ENCODE results near the gene ADNP. TPM values are rescaled to one million over a fixed set of nuclear protein-coding genes. Genes with fewer than 3 reads are reported as not detected.
A peak's percentile ranks its signal among the peaks of the same experiment; 100 is the strongest.
"Not testable (repeated sequence)": the region's sequence is repeated elsewhere in the genome, so short reads cannot be mapped to it uniquely, and the experiment has no call there.

ADNP gene
- polyA plus RNA-seq, 3 donors: 1.4 to 16.6 (median 3.3) TPM

GRCh38 chr20:50883856-50884255 lies 47.4 kb downstream of the ADNP start:
- Mint-ChIP-seq H3K27ac (peak overlapping the region in 1 of 7 donors; percentile 25), H3K9me3 (peaks cover 0 to 7% (median 0%) of the 10 kb centered on the region in 7 donors), H3K36me3 (peaks cover 9 to 10% of the 10 kb centered on the region in 2 donors), H3K27me3 (ENCODE audit: low read depth in 3 of 3) (peaks cover 0 to 6% (median 0%) of the 10 kb centered on the region in 3 donors), H3K4me3 (no peak overlapping the region), H3K4me1 (no peaks in the 10 kb centered on the region)
- intact Hi-C loops (cut with micrococcal nuclease): no loop called here
- Histone ChIP-seq H3K27ac (ENCODE audit: low read depth in 1 of 2, low read length in 2 of 2) (no peak overlapping the region), H3K36me3 (replicated peaks in 1 of 2; ENCODE audit: control insufficient read depth in 1 of 2, insufficient read depth in 2 of 2, low read length in 2 of 2) (peaks cover 6 to 16% of the 10 kb centered on the region in 2 donors), H2AFZ (ENCODE audit: insufficient read depth, low read depth, low read length, poor library complexity, severe bottlenecking) (no peak overlapping the region), H3K9me3 (replicated peaks in 1 of 2; ENCODE audit: control insufficient read depth in 1 of 2, insufficient read depth in 1 of 2, low read length in 2 of 2) (no peaks in the 10 kb centered on the region), H3K4me3 (replicated peaks in 1 of 3; ENCODE audit: low read depth in 2 of 3, low read length in 3 of 3) (no peak overlapping the region), H3K4me2 (replicated peaks; ENCODE audit: extremely low read depth, low read length, poor library complexity, severe bottlenecking) (no peak overlapping the region), H3K4me1 (ENCODE audit: control insufficient read depth in 1 of 2, insufficient read depth in 2 of 2, low read length in 2 of 2) (no peaks in the 10 kb centered on the region), H4K20me1 (ENCODE audit: insufficient read depth, low read length) (peaks cover 15% of the 10 kb centered on the region), H3K79me2 (ENCODE audit: insufficient read depth, low read length) (no peaks in the 10 kb centered on the region), H3K27me3 (ENCODE audit: control insufficient read depth in 2 of 2, insufficient read depth in 2 of 2, low read length in 2 of 2) (no peaks in the 10 kb centered on the region), H3K9ac (ENCODE audit: insufficient read depth, low read length, poor library complexity, severe bottlenecking) (no peak overlapping the region)
- no peak for DNase-seq
- TF ChIP-seq, protein P1, sequence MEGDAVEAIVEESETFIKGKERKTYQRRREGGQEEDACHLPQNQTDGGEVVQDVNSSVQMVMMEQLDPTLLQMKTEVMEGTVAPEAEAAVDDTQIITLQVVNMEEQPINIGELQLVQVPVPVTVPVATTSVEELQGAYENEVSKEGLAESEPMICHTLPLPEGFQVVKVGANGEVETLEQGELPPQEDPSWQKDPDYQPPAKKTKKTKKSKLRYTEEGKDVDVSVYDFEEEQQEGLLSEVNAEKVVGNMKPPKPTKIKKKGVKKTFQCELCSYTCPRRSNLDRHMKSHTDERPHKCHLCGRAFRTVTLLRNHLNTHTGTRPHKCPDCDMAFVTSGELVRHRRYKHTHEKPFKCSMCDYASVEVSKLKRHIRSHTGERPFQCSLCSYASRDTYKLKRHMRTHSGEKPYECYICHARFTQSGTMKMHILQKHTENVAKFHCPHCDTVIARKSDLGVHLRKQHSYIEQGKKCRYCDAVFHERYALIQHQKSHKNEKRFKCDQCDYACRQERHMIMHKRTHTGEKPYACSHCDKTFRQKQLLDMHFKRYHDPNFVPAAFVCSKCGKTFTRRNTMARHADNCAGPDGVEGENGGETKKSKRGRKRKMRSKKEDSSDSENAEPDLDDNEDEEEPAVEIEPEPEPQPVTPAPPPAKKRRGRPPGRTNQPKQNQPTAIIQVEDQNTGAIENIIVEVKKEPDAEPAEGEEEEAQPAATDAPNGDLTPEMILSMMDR (IDR thresholded peaks at IDR 0.05): no peak
- 97% methylated on average over 9 of the region's 11 CpGs for WGBS (ENCODE audit: insufficient coverage)

DNA sequence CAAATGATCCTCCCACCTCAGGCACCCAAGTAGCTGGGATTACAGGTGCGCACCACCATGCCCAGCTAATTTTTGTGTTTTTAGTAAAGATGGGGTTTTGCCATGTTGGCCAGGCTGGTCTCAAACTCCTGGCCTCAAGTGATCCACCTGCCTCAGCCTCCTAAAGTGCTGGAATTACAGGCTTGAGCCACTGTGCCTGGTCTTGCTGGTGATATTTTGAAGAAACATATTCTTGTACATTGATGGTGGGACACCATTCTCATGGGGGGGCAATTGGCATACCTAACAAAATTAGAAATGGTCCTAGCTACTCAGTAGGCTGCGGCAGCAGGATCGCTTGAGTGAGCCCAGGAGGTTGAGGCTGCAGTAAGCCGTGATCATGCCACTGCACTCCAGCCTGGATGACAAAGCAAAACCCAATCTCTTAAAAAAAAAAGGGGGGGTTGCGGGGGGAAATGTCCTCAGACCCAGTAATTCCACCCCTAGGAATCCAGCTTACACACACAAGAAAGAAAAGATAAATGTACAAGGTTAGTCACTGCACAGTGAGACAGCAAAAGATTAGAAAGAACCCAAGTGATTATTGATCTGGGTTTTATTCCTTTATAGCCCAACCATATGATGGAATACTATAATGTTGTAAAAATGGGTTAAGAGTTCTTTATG lies 49.3 kb downstream of the ADNP start:
- H3K4me3 Mint-ChIP-seq; H3K27ac ChIP-seq (ENCODE audit: low read depth in 1 of 2, low read length in 2 of 2); H3K4me1 Mint-ChIP-seq; H3K36me3 ChIP-seq (replicated peaks in 1 of 2; ENCODE audit: control insufficient read depth in 1 of 2, insufficient read depth in 2 of 2, low read length in 2 of 2); H3K27me3 ChIP-seq (ENCODE audit: control insufficient read depth in 2 of 2, insufficient read depth in 2 of 2, low read length in 2 of 2); H4K20me1 ChIP-seq (ENCODE audit: insufficient read depth, low read length); H3K4me1 ChIP-seq (ENCODE audit: control insufficient read depth in 1 of 2, insufficient read depth in 2 of 2, low read length in 2 of 2); H3K4me3 ChIP-seq (replicated peaks in 1 of 3; ENCODE audit: low read depth in 2 of 3, low read length in 3 of 3); H3K27ac Mint-ChIP-seq; intact Hi-C loops (cut with micrococcal nuclease); H3K9me3 Mint-ChIP-seq; H3K36me3 Mint-ChIP-seq; DNase-seq; H3K9me3 ChIP-seq (replicated peaks in 1 of 2; ENCODE audit: control insufficient read depth in 1 of 2, insufficient read depth in 1 of 2, low read length in 2 of 2); H3K79me2 ChIP-seq (ENCODE audit: insufficient read depth, low read length); H3K27me3 Mint-ChIP-seq (ENCODE audit: low read depth in 3 of 3); H3K4me2 ChIP-seq (replicated peaks; ENCODE audit: extremely low read depth, low read length, poor library complexity, severe bottlenecking); H2AFZ ChIP-seq (ENCODE audit: insufficient read depth, low read depth, low read length, poor library complexity, severe bottlenecking); H3K9ac ChIP-seq (ENCODE audit: insufficient read depth, low read length, poor library complexity, severe bottlenecking): not testable (repeated sequence)
- WGBS (ENCODE audit: insufficient coverage): no CpG with 5 or more reads among the region's 5 CpGs
